ENCODE measurements around the gene PARVG.

GRCh38 chr22:44161673-44162072, 19.1 kb upstream of the PARVG start:
- TF ChIP-seq CTCF (IDR thresholded peaks at IDR 0.05): no peak
- TF ChIP-seq POLR2A (IDR thresholded peaks at IDR 0.05): no peak
